Pancreas (tissue), 10 donors: Measurements from ENCODE around the gene ATXN2L. TPM values are rescaled to one million over a fixed set of nuclear protein-coding genes. Genes with fewer than 3 reads are reported as not detected.

Experiments
- ATAC-seq, 4 donors: fragments of 200-7000 bp; cut with Tn5 transposase; one replicate each; pipeline versions ENCODE4 v1.8.0 to v1.9.1; 2020; ENCODE audit warnings: mild to moderate bottlenecking in 4 of 4, moderate library complexity in 4 of 4
- DNase-seq, 6 donors: peaks; one replicate each; pipeline ENCODE4 v3.0.0-alpha.2; 2020
- FAIRE-seq: peaks from 2 replicates; lab custom pipeline; 2012; peaks lifted over from hg19 to GRCh38; lab: Jason Lieb, UNC
- H3K27ac ChIP-seq, 4 donors: fragments of 200-600 bp; sonication (generic); 1 replicate in 3 of 4; 2 replicates in 1 of 4; pipeline versions ENCODE4 v1.5.0 to v1.8.0; 2020
- H3K27me3 ChIP-seq, 4 donors: fragments of 200-600 bp; one replicate each; pipeline ENCODE4 v1.8.0; 2021
- H3K36me3 ChIP-seq, 3 donors: fragments of 200-600 bp; sonication (generic) in 1 of 3; one replicate each; pipeline versions ENCODE4 v1.5.0 to v1.8.0; 2020 to 2021
- H3K4me1 ChIP-seq, 3 donors: fragments of 200-600 bp; one replicate each; pipeline ENCODE4 v1.8.0; 2021
- H3K4me3 ChIP-seq, 4 donors: fragments of 200-600 bp; sonication (generic) in 2 of 4; one replicate each; pipeline versions ENCODE4 v1.5.0 to v1.8.0; 2020 to 2021
- H3K9me3 ChIP-seq, 4 donors: fragments of 200-600 bp; one replicate each; pipeline ENCODE4 v1.8.0; 2021
- WGBS, 2 donors: extraction: QIAGEN DNeasy Blood & Tissue Kit; methylation state at CpG; one replicate each; pipeline ENCODE4 v1.1.7; 2013; 5-methylcytosine and 5-hydroxymethylcytosine counted together
- intact Hi-C, 3 donors: fragments of 100-400 bp; cut with DNase I; formaldehyde crosslinking; loops; one replicate each; pipeline versions ENCODE4 v1.11.1 to v1.14.2; 2022
- polyA plus RNA-seq, 2 donors: library from polyadenylated mRNA; stranded (reverse); fragments of 200-250 nt; gene quantifications; one replicate each; pipeline ENCODE4 v1.2.3, GENCODE V29; 2013
- total RNA-seq, 6 donors: library from RNA; stranded (reverse); fragmentation: NEBNext Ultra II Directional in 4 of 6; extraction: Animal tissue kit (Norgen Biotek cat#: 25700) in 4 of 6; gene quantifications; one replicate each; pipeline versions ENCODE4 v1.2.1 to v1.2.4, GENCODE V29; 2021 to 2023
- TF ChIP-seq, protein P1 (sequence below), 4 donors: fragments of 200-600 bp; sonication (generic) in 3 of 4; IDR thresholded peaks; one replicate each; pipeline versions ENCODE4 v1.5.0 to v1.8.0; 2021; ENCODE audit warnings: antibody characterized with exemption in 4 of 4
- donor health status: healthy with polysubstance abuse.
- donor health status: DM: no; HTN: no; CAD: no; lungs with moderate emphysema.
- donor health status: DM: no; HTN: no; CAD: no.
- donor health status: control.
- donor health status: control.
- donor health status: Bipolar disorder and iron deficiency.
- donor health status: DM: yes; HTN: yes; CAD: no.
- donor health status: DM: no; HTN: no; CAD: no.
- donor health status: DM: no; HTN: no; CAD: no.
- donor health status: DM: yes; HTN: yes; CAD: no.

ATXN2L gene
- total and polyA plus RNA-seq, 8 donors = 40.3 to 116 (median 60.0) TPM

DNA sequence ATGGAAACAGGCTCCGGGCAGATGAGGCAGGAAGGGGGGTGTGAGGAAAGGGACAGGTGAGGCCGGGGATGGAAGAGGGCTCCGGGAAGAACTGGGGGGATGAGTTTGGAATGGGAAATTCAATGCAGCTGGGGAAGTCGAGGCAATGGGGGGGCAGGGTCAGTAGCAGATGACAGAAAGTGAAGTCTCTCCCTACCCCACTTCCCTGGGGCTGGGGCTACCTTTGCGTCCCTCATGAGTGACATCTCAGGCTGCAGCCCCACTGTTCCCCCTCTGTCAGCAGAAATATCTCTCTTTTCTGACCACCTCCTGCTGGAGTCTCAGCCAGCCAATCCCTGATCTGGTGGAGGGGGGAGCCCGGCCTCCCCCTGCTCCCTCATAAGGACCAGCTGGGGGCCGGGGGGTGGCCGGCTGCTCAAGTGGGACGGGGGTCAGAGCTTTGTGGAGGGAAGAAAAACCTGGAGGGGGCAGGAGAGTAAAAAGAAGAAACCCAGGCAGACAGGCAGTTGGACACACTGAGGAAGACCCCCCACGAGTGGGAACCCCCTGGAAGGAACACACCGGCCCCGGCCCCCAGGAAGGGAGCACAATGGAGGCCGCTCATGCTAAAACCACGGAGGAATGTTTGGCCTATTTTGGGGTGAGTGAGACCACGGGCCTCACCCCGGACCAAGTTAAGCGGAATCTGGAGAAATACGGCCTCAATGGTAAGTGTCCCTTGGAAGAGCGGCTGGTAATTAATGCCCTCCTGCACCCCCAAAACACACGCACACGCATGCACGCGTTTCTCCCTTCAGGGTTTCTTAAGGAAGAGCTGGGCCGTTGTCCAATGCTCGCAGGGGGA lies 55.5 kb downstream of the ATXN2L start, which contains the start of gene ATP2A1:
Gene ATP2A1 (plus strand): TSS at position 406 of the 844 bp plus-strand sequence. CDS start 184 bp downstream, at position 590.
- peak within 1 kb of the TSS; percentile 47 to 79 (median 62) for H3K4me3 ChIP-seq

DNA sequence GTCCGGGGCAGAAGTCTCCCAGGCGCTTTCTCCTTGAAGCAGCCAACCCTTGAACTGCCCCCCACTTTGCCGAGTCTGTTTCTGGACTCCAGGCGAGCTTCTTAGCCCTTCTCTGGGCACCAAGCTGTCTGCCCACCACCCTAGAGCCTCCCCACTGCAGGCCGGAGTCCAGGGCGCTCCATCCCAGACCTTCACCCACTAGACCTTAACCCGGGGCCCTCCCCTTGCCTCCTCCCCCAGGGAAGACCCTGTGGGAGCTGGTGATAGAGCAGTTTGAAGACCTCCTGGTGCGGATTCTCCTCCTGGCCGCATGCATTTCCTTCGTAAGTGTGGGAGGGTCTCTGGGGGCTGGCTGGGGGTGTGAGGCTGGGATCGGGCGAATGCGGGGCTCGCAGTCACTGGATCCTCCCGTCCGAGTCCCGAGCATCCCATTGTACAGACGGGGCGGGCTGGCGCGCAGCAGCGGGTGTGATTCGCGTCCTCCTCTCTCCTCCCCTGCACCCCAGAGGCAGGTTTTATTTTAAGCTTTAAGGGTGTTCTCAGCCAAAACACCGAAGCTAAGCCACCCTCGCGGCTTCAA lies 56.6 kb downstream of the ATXN2L start:
- no peak for FAIRE-seq
- H3K36me3 ChIP-seq = no peaks in the 10 kb centered on the region
- peak overlapping the region; percentile 47 to 79 (median 62) for H3K4me3 ChIP-seq
- peaks cover 0 to 9% (median 0%) of the 10 kb centered on the region in 3 donors for H3K4me1 ChIP-seq
- TF ChIP-seq, protein P1, sequence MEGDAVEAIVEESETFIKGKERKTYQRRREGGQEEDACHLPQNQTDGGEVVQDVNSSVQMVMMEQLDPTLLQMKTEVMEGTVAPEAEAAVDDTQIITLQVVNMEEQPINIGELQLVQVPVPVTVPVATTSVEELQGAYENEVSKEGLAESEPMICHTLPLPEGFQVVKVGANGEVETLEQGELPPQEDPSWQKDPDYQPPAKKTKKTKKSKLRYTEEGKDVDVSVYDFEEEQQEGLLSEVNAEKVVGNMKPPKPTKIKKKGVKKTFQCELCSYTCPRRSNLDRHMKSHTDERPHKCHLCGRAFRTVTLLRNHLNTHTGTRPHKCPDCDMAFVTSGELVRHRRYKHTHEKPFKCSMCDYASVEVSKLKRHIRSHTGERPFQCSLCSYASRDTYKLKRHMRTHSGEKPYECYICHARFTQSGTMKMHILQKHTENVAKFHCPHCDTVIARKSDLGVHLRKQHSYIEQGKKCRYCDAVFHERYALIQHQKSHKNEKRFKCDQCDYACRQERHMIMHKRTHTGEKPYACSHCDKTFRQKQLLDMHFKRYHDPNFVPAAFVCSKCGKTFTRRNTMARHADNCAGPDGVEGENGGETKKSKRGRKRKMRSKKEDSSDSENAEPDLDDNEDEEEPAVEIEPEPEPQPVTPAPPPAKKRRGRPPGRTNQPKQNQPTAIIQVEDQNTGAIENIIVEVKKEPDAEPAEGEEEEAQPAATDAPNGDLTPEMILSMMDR (IDR thresholded peaks at IDR 0.05) = no peak
- H3K27ac ChIP-seq = no peak overlapping the region
- peak; percentile 56 to 68 (median 58) for ATAC-seq
- intact Hi-C loops = no loop called here
- no peaks in the 10 kb centered on the region for H3K9me3 ChIP-seq
- WGBS, 2 donors = 1 to 2% methylated on average over 27 of the region's 27 CpGs
- DNase-seq = no peak
- no peaks in the 10 kb centered on the region for H3K27me3 ChIP-seq

More for the DNA sequence above, 55.5 kb downstream of the ATXN2L start, which contains the start of gene ATP2A1:
- Histone ChIP-seq H3K9me3 (no peaks in the 10 kb centered on the region), H3K27ac (no peak within 1 kb of the TSS), H3K27me3 (no peaks in the 10 kb centered on the region), H3K36me3 (no peaks in the 10 kb centered on the region), H3K4me1 (peaks cover 0 to 9% (median 0%) of the 10 kb centered on the region in 3 donors)
- WGBS, 2 donors = 62 to 78% methylated on average over 25 of the region's 25 CpGs
- no peak for DNase-seq
- TF ChIP-seq, protein P1 (IDR thresholded peaks at IDR 0.05) = no peak
- no peak for ATAC-seq
- intact Hi-C loops = no loop called here
- no peak for FAIRE-seq

DNA sequence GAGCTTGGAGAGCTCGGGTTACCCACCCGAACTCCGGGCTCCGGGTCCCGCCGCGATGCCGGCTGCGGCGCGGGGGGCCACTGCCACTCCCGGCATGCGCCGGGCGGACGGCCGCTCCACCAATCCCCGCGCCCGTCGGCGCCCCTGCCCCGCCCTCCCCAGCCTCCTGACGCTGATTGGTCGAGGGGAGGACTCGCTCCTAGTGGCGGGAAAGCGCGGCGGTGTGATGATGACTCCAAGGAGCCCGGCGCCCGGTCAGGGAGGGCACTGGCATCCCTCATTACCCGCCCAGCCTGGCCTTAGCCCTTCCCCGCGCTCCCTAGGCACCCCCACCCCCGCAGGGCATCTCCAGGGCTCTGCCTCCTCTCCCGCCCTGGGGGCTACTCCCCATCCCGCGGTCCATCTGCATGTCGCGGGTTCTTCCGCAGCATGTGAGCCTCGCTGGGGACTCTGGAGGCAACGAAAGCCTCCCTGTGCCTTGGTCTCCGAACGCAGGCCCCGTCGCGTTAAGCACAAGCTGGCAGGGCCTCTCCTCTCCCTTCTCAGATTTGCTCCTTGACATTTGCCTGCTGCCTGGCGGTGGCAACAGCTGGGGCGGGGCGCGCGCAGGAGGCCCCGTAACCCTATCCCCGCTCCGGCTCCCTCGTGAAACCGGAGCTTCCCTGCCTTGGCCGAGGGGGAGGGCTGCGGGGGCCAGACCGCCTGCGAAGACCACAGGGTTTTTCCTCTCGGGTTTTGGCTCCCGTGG lies 57.2 kb downstream of the ATXN2L start:
- H3K4me1 ChIP-seq = peaks cover 0 to 9% (median 0%) of the 10 kb centered on the region in 3 donors
- 2% methylated on average over 60 to 66 of the region's 66 CpGs for WGBS, 2 donors
- FAIRE-seq (no peak), DNase-seq (peak; percentile 83 to 94 (median 84)), ATAC-seq (peak; percentile 96 to 99 (median 98))
- TF ChIP-seq, protein P1 (IDR thresholded peaks at IDR 0.05) = peak in 1 of 4 donors; percentile 35
- intact Hi-C loops = no loop called here
- peak overlapping the region; percentile 47 to 79 (median 62) for H3K4me3 ChIP-seq
- H3K9me3 ChIP-seq = no peaks in the 10 kb centered on the region
- no peaks in the 10 kb centered on the region for H3K36me3 ChIP-seq
- no peak overlapping the region for H3K27ac ChIP-seq
- no peaks in the 10 kb centered on the region for H3K27me3 ChIP-seq

DNA sequence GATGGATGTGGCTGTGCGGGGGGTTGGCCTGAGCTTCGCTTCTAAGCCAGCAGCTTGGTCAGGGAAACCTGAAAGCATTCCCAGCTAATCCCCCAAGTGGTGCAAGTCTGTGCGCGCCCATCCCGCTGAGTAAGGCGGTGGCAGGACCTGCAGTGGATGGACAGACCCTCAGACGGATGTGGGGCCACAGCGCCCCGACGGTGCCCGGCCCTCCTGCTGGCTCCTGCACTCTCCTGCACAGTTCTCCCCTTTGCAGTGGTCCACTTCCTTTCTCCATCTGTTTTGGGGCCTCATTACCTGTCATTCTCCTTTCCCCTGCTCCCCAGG lies 57.8 kb downstream of the ATXN2L start:
- intact Hi-C loops = no loop called here
- WGBS, 2 donors = 15 to 17% methylated on average over 11 of the region's 11 CpGs
- ATAC-seq = no peak
- Histone ChIP-seq H3K36me3 (no peaks in the 10 kb centered on the region), H3K4me1 (peaks cover 0 to 9% (median 0%) of the 10 kb centered on the region in 3 donors), H3K4me3 (peak overlapping the region in 1 of 4 donors; percentile 68), H3K27ac (no peak overlapping the region), H3K9me3 (no peaks in the 10 kb centered on the region), H3K27me3 (no peaks in the 10 kb centered on the region)
- peak in 1 of 6 donors; percentile 12 for DNase-seq
- TF ChIP-seq, protein P1 (IDR thresholded peaks at IDR 0.05) = no peak
- no peak for FAIRE-seq
